SK-N-DZ (cell line): ENCODE results near the gene RPL31.

Source experiments
- DNase-seq: peaks from one replicate; pipeline ENCODE4 v3.0.0-alpha.2; 2015; ENCODE audit warnings: low spot score

The RPL31 gene

DNA sequence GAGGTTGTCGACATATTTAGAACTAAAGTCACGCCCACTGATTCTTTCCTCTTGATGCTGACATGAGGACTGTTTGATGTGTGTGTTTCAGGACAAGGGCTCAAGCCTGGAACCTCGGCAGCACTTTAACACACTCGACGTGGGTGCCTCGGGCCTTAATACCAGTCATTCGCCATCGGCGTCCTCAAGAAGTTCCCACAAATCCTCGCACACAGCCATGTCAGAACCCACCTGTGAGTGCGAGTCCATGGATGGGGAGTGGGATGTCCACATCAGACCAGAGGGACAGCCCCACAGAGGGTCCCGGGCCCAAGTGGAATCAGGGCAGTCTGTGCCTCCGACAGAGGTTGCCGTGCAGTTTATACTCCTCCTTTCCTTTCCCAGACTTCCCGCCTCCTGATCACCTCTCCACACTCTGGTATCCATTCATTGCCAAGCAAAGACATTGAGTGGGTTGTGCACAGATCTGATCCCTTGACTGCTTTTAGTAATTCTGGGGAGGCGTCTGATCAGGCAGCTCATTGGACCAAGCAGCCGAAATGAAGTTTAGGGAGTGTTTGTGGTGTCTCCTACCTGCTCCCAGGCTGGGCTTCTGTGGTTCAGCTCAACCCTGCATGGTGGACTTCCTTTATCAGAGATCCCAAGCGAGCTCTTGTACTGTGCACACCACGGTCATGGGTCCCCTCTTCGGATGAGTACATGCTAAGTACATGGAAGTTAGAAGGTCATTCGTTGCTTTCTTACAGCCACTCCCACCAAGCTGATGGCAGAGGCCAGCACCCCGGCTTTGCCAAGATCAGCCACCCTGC lies 27.2 kb upstream of the RPL31 start:
- no peak for DNase-seq

DNA sequence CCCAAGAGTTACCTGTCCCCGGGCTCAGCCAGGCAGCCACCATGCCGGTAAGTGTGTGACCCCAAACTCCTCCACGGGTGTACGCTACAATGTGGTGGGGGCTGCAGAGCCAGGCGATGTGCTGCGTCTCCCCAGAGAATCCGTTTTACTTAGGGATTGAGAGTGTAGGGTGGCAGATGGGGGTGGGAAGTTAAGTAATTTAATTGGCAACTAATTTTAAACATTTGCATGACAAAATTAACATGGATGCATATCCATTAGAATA lies 26.6 kb upstream of the RPL31 start:
- no peak for DNase-seq

DNA sequence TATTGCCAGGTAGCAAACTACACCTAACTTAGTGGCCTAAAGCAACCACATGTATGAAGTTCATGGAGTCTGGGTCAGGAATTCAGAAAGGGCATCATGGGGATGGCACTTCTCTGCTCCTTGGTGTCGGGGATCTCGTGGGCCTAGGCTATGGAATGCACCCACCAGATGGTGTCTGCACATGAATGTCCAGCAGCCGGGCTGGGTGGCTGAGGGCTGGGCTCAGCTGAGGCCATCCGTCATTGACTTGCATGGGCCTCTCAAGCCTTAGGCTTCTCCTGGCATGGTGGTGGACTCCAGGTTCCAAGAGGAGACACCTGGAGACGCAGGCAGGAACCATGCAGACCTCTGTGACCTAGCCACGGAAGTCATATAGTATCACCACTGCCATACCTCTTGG lies 26.0 kb upstream of the RPL31 start:
- DNase-seq, result no peak

DNA sequence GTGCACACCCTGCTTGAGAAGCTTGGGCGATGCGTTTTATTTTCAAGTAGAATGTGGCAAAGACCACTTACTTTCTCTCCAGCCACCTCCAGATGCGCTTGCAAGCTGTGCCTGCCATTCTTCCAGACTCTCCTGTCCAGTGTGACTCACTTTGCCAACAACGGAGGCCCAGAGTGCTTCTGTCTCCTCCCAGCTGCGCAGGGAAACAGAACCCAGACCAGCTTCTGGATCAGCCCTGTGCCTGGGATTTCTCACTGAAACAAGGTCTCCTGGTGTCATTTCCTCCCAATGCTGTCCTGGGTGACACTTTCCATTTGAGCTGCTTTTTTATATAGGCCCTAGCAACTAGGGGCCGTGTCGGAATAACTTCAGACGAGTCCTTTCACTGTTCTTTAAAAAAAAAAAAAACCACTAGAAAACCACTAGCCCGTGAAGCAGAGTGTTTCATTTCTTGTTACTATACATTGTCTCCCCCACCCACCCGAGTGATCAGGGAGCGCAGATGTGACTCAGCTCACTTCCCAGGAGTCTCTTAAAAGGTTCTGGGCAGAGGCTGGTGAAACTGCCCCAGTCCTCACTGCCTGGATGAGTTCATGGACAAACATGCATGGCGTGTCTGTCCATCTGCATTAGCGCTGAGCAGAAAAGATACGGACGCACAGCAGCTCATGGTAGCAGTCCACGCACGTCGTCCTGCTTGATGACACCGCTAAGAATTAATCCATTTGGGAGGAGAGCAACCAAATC lies 25.3 kb upstream of the RPL31 start:
- DNase-seq, result no peak

DNA sequence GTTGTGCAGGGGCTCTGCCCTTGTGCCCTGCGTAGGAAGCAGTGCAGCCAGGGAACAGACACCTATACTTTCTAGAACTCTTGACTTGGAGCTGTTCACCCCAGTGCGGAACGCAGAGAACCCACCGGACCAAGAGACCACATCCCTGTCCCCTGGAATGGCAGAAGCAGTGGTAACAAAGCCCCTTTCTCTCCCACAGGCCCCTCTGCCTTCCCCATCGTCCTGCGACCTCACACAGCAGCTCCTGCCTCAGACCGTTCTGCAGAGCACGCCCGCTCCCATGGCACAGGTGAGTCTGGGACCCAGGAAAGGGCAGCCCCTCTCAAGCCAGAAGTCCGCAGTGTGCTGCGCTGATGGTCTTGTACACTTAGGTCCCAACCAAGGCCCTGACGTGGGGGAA lies 24.6 kb upstream of the RPL31 start:
- DNase-seq, result no peak

DNA sequence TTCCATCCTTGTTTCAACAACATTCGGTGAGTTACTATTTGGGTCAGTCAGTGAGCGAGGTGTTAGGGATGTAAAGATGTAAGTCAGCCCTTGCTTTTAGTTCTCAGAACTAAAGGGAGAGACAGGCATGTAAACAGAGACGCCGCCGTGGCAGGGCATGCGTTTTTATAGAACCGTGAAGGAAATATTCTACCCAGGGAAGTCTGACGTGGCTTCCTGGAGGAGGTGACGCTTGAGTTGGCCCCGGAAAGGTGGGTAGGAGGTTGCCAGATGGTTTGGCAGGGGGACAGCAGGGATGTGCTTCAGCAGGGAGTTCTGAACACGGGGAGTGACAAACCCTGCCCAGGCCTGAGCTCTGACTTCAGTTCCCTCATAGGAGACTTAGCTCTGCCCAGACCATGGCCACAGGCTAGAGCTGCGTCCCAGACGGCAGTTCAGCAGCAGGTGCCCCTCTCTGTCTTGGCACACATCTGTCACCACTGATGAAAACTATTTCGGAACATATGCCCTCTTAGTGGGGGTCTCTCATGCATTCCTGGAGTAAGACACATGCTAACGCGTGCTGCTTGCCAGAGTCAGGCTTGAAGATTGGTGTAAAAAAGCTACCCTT lies 23.4 kb upstream of the RPL31 start:
- DNase-seq, result no peak

DNA sequence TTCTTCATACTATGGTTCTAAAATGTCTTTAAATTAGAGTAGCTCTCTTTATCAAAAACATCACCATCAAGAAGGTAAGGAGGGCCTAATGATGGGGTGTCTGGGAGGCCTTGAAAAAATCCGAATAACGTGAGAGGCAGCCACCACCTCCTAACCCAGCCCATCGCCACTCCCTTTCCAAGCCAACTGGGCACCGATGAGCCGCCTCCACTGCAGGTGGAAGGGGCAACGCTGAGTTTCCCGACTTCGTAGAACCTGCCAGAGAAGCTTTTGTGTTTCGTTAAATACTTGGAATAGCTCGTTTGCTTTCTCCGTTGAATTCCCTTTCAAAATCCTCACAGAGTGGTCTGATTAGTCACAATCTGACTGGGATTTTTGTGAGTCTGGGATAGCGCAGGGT lies 22.0 kb upstream of the RPL31 start:
- no peak for DNase-seq

DNA sequence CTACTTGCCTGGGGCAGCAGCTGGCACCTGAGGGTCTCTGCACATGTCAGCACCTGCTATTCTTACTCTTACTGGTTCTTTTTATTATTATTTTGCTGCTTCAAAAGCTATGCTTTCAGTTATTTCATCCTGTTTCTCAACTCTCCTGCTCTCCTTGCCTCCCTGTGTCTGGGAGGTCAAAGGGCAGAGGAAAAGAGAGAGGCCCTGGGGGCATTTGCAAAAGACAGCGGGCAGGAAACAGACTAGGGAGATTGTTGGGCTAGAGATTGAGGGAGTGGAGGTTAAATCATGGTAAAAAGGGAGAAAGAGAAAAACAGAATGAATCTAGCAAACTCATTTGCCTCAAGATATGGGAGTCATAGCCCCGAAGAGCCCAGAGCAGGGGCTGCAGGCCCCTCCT lies 21.1 kb upstream of the RPL31 start:
- DNase-seq, result no peak

DNA sequence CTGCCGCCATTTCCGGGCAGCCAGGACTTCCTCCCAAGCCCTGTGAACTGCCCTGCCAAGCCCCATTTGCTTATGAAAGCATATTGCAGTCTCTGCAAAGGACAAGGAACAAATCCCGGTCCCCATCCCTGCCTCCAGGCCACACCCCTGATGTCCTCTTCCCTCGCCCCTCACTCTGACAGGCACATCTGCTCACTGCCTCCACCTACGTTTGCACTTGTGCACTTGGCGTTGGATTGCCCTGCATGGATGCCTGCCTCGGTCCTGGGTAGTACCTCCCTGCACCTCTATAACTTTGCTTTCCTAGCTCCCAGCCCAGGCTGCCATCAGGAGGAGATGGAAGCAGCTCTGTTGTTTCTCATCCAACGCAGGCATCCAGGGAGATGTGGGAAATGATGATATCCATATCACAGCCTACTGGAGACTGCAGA lies 19.6 kb upstream of the RPL31 start:
- peak; percentile 27 for DNase-seq

DNA sequence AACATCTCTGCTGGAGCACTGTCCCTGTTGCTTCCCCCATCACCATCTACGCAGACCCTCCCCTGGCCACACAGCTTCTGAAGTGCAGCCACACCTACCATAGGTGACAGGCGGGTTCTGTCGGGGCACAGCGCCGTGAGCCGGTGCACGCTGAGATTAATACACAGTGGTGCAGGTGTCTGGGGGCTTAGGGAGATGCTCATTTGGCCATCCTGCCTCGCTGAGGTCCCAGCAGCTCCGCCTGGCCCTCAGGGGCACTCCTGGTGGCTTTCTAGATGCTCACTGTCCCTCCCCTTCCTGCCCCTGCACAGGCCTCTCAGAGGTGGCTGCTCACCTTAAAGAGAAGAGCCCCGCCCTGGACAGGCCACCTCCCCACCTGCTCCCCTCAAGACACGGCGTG lies 18.9 kb upstream of the RPL31 start:
- no peak for DNase-seq

DNA sequence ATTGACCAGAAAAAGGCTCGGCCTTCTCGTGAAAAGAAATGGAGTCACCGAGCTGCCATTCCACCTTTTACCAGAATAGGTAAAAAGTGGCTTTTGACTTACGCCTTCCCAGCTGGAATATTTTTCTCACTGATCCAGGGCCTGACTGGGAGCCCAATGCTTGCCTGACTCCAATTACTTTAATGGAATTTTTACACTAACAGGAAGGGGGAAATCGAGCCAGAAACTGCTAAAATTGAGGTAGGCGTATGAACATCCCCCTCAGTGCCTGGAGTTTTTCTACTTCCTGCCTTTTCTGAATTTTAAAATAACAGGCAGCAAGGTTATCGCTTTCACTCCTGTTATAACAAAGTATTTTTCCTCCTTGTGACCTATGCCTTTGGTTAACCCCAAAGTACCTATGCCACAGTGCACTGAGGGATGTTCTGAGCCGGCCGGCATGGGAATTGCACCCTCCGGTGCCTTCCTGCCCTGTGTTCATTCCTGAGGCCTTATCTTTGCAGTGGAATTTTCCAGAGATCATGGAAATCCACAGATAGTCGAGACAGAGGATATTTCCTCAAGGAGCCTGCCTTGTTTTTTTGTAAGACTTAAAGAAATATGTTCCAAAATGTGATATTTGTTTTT lies 18.3 kb upstream of the RPL31 start:
- no peak for DNase-seq

DNA sequence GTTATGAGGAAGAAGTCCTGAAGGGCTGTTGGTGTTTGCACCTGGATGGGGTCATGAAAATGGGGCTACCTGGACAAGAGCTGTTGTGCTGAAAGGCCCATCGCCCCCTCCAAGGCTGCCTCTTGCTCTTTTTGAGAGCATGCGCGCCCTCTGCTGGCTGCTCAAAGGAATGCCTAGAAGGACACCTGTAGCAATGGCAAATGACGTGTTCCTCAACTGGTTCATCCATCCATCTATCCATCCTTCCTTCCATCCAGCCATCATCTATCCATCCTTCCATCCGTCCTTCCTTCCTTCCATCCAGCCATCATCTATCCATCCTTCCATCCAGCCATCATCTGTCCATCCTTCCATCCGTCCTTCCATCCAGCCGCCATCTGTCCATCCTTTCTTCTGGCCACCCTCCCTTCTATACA lies 17.2 kb upstream of the RPL31 start:
- peak; percentile 72 for DNase-seq

DNA sequence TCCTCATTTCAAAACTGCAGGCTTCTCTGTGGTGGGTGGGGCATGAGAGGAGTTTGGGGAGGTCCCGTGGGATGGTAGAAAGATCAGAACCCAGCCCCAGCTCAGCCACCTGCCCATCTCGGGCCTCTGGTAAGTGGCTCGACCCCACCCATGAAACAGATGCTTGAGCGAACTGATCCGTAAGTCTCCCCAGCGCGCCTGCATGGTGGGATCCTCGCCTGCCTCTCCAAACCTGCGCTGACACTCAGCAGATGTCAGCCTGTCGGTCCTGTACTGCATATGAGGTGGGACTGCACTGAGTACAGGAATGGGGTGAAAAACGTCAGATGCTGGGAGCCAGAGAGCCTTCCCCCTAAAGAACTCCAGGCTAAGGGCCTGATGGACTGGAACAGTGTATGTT lies 15.9 kb upstream of the RPL31 start:
- no peak for DNase-seq

DNA sequence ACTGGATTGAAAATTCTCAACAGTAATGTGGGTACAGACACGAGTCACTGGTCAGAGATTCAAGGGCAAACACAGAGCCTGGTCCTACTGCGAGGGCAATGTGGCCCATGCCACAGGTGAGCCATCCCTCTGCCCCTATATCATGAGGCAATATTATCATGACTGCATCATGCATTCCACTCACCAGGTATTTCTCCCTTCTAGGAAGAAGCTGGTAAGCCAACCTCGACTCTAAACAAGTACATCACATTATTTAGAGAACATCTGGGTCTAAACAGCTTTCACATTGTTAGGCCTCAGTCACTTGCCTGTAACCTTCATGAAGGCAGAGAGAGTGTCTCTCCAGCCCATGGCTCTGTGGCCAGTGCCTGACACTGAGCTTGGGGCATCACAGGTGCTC lies 14.6 kb upstream of the RPL31 start:
- DNase-seq, result no peak

DNA sequence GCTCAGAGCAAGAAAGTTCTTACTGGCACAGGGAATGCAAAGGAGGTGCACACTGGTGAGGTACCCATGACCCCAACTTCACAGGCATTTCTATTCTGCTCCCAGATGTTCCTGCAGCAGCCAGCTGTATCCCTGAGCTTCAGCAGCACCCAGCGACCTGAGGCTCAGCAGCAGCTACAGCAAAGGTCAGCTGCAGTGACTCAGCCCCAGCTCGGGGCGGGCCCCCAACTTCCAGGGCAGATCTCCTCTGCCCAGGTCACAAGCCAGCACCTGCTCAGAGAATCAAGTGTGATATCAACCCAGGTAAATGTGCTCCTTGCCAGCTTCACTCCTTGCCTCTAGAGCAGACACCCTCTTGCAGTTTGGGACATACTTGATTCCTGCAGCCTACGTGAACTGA lies 14.1 kb upstream of the RPL31 start:
- no peak for DNase-seq

DNA sequence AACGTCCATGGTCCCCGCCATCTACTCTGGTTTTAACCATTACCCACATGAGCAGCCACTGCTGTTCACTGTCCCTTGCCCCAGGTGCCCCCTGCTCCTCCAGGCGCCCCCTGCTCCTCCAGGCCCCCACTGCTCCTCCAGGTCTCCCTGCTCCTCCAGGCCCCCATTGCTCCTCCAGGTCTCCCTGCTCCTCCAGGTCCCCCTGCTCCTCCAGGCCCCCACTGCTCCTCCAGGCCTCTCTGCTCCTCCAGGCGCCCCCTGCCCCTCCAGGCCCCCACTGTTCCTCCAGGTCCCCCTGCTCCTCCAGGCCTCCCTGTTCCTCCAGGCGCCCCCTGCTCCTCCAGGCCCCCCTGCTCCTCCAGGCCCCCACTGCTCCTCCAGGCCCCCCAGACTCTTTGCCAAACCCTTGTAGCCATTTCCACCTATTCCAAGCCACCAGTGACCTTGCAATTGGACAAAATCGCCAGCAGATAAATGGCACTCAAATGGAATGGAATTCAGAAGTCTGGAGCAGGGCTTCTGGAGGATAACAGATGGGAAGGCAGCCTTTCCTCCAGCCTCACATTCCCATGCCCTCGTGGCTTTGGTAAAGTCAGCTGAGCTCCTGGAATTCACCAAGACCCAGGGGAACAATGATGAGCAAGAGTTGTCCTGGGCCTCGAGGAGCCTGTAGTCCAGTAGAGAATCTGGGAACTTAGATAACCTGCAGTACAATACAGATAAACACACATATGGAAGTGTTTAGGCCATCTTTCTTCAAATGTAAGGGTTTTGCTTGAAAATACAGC lies 13.3 kb upstream of the RPL31 start:
- no peak for DNase-seq

DNA sequence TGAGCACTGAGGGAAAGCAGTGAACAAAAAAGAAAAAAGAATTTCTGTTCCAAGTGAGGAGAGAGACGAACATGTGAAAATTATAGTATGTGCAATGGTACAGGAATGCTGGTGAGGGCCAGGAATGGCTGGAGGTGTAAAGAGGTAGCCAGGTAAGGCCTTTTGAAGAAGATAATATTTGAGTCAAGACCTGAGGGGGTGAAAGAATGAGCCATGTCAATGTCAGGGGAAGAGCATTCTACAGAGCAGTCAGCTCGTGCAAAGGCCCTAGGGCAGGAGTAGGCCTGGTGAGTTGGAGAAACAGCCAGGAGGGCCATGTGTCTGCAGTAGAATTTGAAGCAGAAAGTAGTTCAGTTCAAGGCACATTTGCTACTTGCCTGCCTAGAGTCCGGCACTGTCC lies 12.4 kb upstream of the RPL31 start:
- no peak for DNase-seq

DNA sequence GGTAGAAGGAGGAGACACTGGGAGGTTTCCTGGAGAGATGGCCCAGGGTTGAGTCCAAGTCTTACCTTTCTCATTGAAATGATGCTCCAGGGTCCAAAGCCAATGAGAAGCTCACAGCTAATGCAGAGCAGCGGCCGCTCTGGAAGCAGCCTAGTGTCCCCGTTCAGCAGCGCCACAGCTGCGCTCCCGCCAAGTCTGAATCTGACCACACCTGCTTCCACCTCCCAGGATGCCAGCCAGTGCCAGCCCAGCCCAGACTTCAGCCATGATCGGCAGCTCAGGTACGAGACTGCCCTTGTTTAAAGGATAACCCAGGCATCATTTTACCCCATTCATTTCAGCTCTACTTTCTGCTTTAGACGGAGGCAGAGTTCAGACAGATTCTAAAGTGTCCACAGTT lies 11.9 kb upstream of the RPL31 start:
- DNase-seq, result no peak

DNA sequence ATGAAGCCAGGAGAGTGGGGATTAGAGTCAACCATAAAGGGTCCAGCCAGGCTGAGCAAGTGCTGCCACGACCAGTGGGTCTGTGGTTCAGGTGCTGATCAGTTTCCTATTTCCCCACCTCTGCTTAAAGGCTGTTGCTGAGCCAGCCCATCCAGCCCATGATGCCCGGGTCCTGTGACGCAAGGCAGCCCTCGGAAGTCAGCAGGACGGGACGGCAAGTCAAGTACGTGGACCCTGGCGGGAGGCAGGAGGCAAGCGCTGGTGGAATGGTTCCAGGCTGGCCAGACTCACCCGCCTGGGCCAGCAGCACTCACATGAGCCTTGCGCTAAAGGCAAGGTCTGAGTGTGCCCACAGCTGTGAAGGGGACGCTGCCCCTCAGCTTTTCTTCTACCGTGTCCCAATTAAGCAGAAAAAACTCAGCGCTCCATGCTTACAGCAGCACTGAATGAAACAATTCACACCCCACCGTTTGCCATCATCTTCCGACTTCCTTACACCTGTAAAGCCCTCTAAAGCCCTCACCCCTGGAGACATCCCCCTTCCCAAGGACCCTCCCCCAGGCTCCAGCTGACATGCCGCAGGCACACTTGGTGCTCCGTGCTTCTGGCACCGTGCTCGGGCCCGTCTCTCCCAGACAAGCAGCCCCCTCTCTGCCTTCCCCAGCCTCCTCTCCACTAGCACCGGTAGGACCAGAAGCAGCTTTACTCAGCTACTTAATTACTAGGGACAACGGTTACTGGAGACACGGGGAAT lies 11.3 kb upstream of the RPL31 start:
- DNase-seq, result no peak

DNA sequence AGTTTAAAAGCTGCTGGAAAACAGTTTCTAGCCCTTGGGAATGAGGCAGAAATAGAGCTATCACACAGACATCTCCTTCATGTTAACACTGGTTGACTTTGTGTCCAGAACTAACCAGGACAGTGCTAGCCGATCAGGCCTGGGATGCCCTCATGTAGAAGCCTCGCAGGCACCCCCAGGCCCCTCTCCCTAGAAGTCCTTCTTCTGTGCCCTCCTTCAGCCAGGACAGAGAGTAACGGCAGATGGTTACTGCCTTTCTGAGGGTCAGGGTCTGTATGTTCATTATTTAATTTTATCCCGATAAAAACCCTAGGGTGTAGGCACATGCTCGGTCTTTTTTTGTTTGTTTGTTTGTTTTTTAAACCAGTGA lies 10.7 kb upstream of the RPL31 start:
- DNase-seq, result no peak

DNA sequence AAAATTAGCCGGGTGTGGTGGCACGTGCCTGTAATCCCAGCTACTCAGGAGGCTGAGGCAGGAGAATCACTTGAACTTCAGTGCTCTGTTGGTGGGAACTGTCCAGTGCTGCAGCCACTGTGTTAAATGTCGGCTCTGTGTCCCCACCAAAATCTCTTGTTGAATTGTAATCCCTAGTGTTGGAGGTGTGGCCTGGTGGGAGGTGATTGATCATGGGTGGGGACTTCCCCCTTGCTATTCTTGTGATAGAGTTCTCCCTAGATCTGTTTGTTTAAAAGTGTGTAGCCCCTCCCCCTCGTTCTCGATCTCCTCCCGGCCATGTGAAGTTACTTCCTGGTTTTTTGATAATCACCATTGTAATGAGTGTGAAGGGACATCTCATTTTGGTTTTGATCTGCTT lies 9.8 kb upstream of the RPL31 start:
- no peak for DNase-seq
